Epidermal melanocyte (primary cell): ENCODE results near the gene PCDHGA5.
"Not testable (repeated sequence)": the region's sequence is repeated elsewhere in the genome, so short reads cannot be mapped to it uniquely, and the experiment has no call there.

Experiments used
- DNase-seq: peaks from one replicate; pipeline ENCODE4 v3.0.0; 2011; ENCODE audit warnings: low spot score; ENCODE audit not compliant: insufficient read length

PCDHGA5 gene

GRCh38 chr5:141363952-141364660 lies at the start of gene PCDHGA5:
Gene PCDHGA5, plus strand, starts transcription at chr5:141364162. Its CDS starts 169 bp downstream, at chr5:141364331.
- DNase-seq, result no peak

DNA sequence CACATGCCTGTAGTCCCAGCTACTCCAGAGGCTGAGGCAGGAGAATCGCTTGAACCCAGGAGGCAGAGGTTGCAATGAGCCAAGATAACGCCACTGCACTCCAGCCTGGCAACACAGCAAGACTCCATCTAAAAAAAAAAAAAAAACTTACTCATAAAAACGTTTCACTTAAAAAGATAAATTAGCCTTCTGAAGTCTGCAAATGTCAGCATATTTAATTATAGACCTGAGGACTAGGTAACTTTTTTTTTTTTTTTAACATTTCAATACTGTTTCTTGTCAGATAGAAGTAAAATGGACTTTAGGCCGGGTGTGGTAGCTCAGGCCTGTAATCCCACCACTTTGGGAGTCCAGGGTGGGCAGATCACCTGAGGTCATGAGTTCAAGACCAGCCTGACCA lies 47.0 kb upstream of the PCDHGA5 start:
- not testable (repeated sequence) for DNase-seq

DNA sequence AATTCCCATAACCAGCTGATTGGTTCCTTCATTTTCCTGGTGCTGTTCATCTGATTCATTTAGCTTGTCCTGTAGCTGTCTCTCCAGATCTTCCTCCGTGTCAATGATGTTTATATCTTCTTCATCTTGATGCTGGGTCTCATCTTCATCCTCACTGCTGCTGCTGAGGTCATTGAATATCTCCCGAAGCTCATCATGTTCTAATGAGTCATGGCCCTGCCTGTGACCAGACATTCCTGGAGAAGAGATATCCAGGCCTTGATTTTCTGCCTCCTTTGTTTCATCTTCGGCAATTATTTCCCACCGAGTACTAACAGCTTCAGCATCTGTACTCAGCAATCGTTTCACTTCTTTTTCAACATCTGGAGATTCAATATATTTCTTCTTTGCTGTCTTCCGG lies 44.8 kb upstream of the PCDHGA5 start:
- no peak for DNase-seq

DNA sequence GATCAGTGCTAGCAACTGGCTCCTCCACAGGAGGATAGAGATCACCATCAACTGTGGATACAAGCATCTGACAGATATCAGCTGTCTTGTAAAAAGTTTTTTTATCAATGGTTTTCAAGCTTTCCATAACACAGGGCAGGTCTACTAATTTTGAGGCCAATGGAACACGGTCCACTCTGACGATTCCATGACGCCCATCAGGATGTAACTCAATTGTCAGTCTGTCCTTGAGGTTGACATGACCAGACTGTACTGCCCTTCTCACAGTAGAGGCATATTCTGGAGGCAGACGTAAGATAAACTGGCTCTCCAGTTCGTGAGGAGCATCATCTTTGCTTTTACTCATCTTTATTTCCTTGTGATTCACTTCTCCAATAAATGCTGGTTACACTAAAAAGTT lies 44.3 kb upstream of the PCDHGA5 start:
- DNase-seq, result no peak

GRCh38 chr5:141320225-141321169 lies 43.5 kb upstream of the PCDHGA5 start, which contains the start of gene TAF7:
Gene TAF7, minus strand, starts transcription at chr5:141320784. Its CDS starts 740 bp downstream, at chr5:141320044.
- DNase-seq, result peak; percentile 80

- DNase-seq, result no peak
Measured at GRCh38 chr5:141322261-141322660, 41.7 kb upstream of the PCDHGA5 start.

GRCh38 chr5:141326088-141326854 lies 37.7 kb upstream of the PCDHGA5 start:
- no peak for DNase-seq

DNA sequence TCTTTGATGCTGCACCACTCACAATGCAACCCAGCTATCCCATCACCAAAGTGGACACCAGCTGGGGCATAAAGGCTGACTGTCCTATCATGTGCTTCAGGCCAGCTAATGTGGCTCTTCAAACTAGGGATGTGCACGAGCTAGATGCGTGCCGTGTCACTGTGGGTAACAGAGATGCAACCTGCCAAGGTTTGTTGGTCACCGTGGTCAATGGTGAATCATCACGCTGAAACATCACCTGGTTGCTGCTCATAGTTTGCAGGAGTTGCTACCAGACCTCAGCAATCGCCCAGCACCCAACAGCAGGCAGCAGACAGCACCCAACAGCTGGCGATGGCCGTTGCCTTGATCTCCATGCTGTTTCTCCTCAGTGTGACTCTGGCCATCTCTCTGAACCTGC lies 35.7 kb upstream of the PCDHGA5 start:
- no peak for DNase-seq

GRCh38 chr5:141330299-141331080 lies 33.5 kb upstream of the PCDHGA5 start, which contains the start of gene PCDHGA1:
Gene PCDHGA1, plus strand, starts transcription at chr5:141330514.
- no peak for DNase-seq

DNA sequence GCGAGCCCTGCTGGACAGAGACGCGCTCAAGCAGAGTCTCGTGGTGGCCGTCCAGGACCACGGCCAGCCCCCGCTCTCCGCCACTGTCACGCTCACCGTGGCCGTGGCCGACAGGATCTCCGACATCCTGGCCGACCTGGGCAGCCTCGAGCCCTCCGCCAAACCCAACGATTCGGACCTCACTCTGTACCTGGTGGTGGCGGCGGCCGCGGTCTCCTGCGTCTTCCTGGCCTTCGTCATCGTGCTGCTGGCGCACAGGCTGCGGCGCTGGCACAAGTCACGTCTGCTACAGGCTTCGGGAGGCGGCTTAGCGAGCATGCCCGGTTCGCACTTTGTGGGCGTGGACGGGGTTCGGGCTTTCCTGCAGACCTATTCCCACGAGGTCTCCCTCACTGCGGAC lies 31.4 kb upstream of the PCDHGA5 start:
- not testable (repeated sequence) for DNase-seq

DNA sequence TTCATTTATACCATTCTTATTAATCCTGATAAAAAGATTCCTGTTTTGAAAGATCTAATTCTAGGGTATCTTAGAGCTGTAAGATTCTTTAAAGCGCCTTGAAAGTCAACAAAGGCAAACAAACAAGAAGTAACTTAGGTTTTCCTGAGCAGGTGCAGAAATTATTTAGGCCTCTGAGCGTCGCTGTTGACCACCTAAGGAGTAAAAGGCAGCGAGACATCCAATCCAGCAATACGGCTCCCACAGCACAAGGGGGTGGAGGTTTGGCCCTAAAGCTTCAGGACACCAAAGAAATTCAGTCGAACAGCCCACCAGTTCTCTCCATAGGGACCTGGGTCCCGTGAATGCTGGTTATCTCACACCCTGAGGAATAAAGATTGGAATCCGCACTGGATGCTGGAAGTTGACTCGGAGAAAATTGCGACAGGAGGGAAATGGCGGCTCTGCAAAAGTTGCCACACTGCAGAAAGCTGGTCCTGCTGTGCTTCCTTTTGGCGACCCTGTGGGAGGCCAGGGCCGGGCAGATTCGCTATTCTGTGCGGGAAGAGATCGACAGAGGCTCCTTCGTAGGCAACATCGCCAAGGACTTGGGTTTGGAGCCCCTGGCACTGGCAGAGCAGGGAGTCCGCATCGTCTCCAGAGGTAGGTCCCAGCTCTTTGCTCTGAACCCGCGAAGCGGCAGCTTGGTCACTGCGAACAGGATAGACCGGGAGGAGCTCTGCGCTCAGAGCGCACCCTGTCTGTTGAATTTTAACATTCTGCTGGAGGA lies 25.2 kb upstream of the PCDHGA5 start, which contains the start of gene PCDHGA2:
PCDHGA2 (plus strand) TSS at position 223 of the 769 bp plus-strand sequence.
- DNase-seq, result no peak

GRCh38 chr5:141340781-141341354 lies 23.1 kb upstream of the PCDHGA5 start:
- not testable (repeated sequence) for DNase-seq

GRCh38 chr5:141342773-141343172 lies 21.2 kb upstream of the PCDHGA5 start:
- no peak for DNase-seq

DNA sequence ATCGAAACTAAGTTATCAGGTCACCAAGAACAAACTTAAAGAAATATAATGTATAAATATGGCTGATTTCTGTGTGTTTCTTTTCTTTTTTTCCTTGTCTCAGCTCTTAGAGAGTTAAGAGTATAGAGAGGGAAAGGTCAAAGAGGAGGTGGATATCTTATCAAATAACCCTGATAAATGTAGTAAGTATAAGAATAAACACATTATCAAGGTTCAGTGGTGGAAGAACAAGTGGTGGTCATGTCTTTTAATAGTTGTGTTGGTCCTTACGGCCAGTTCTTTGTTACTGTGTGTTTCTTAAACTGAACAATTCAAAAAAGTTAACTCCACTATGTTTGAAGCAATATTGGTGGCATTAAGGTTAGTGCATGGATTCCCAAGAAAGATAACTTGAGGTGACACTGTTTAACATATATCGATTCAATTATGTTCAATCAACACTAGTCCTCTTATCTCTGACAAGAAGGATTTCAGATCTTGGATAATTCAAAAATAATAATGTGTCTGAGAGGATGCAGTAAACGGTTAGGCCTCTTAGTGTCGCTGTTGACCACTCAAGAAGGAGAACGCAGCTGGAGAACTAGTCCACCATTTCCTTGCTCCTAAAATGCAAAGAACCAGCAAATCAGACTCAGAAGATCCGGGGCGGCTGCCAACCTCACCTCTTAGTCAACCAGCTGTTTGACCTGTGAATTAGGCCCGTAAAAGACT lies 20.6 kb upstream of the PCDHGA5 start, which contains the start of gene PCDHGA3:
PCDHGA3 (plus strand) TSS at position 588 of the 711 bp plus-strand sequence. CDS start 205 bp downstream, outside the sequence.
- DNase-seq, result no peak

DNA sequence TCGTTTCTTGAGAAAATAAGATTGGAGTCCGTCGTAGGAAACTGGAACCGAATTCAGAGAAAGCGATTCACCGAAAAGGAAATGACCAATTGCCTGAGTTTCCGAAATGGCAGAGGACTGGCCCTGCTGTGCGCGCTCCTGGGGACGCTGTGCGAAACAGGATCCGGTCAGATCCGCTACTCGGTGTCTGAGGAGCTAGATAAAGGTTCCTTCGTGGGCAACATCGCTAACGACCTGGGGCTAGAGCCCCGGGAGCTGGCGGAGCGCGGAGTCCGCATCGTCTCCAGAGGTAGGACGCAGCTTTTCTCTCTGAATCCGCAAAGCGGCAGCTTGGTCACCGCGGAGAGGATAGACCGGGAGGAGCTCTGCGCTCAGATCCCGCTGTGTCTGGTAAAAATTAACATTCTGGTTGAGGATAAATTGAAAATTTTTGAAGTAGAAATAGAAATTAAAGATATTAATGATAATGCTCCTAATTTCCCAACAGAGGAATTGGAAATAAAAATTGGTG lies 20.0 kb upstream of the PCDHGA5 start:
- no peak for DNase-seq

DNA sequence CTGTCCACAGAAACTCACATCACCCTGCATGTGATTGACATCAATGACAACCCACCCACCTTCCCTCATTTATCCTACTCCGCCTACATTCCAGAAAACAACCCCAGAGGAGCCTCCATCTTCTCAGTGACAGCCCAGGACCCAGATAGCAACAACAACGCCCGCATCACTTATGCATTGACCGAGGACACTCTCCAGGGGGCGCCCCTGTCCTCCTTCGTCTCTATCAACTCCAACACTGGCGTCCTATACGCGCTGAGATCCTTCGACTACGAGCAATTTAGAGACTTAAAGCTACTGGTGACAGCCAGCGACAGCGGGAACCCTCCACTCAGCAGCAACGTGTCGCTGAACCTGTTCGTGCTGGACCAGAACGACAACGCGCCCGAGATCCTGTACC lies 18.6 kb upstream of the PCDHGA5 start:
- no peak for DNase-seq

- DNase-seq, result not testable (repeated sequence)
Measured at GRCh38 chr5:141346017-141346416, 17.9 kb upstream of the PCDHGA5 start.

DNA sequence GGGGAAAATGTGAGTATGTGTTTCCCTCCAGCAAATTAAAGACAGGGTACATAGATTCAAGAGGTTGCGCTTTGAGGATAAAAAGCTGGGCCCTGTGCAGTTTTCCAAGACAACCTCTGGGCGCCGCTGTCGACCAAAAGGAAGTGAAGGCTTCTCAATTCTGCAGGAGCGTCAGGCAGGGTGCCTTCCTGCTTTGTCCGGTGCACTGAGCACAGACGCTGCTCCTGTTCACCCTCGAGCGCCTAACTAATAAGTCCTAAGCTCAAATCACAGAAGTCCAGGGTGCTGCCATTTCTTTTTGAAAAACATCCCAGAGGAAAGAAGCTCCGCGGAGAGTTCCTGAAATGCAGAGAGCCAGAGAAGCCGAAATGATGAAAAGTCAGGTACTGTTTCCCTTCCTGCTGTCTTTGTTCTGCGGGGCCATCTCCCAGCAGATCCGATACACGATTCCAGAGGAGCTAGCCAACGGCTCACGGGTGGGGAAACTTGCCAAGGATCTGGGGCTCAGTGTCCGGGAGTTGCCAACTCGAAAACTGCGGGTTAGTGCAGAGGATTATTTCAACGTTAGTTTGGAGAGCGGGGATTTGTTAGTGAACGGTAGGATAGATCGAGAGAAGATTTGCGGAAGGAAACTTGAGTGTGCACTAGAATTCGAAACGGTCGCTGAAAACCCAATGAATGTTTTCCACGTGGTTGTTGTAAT lies 13.9 kb upstream of the PCDHGA5 start, which contains the start of gene PCDHGB1:
PCDHGB1 (plus strand) TSS at position 183 of the 703 bp plus-strand sequence; CDS start at position 345, 162 bp downstream.
- DNase-seq, result no peak
